Esophagus muscularis mucosa (tissue), 4 donors: Measurements from ENCODE around the gene UNC45B. TPM values are rescaled to one million over a fixed set of nuclear protein-coding genes. Genes with fewer than 3 reads are reported as not detected.

Experiments
- DNase-seq: peaks from one replicate; pipeline ENCODE4 v3.0.0-alpha.2; 2017; ENCODE audit errors: extremely low spot score
- H3K27ac ChIP-seq, 4 donors: fragments of 200-600 bp; sonication (generic); replicated peaks in 1 of 4; 1 replicate in 3 of 4; 2 replicates in 1 of 4; pipeline ENCODE4 v1.5.1; 2016 to 2019; ENCODE audit warnings: mild to moderate bottlenecking in 1 of 4
- H3K27me3 ChIP-seq, 4 donors: fragments of 200-600 bp; sonication (generic); one replicate each; pipeline versions ENCODE4 v1.5.1 to v1.6.0; 2016 to 2019
- H3K36me3 ChIP-seq, 4 donors: fragments of 200-600 bp; sonication (generic); one replicate each; pipeline ENCODE4 v1.5.1; 2016 to 2019
- H3K4me1 ChIP-seq, 4 donors: fragments of 200-600 bp; sonication (generic); one replicate each; pipeline ENCODE4 v1.5.1; 2016 to 2019
- H3K4me3 ChIP-seq, 4 donors: fragments of 200-600 bp; sonication (generic); 1 replicate in 2 of 4; 2 replicates in 2 of 4; pipeline ENCODE4 v1.5.1; 2016 to 2019; ENCODE audit warnings: mild to moderate bottlenecking in 4 of 4, moderate library complexity in 1 of 4
- H3K9me3 ChIP-seq, 4 donors: fragments of 200-600 bp; sonication (generic); 1 replicate in 3 of 4; 2 replicates in 1 of 4; pipeline ENCODE4 v1.5.1; 2016 to 2019
- CTCF ChIP-seq, 3 experiments: fragments of 200-600 bp in 2 of 3; fragments of 450-650 bp in 1 of 3; sonication (generic) in 2 of 3; IDR thresholded peaks; one replicate each; pipeline ENCODE4 v1.5.1; 2017 to 2019; ENCODE audit warnings: antibody characterized with exemption in 3 of 3, mild to moderate bottlenecking in 2 of 3, moderate library complexity in 1 of 3
- EP300 ChIP-seq: sonication (generic); formaldehyde crosslinking; IDR thresholded peaks from one replicate; pipeline ENCODE4 v1.6.1; 2017; ENCODE audit warnings: antibody characterized with exemption
- POLR2A ChIP-seq: fragments of 450-650 bp; IDR thresholded peaks from one replicate; pipeline ENCODE4 v1.6.1; 2017; ENCODE audit warnings: antibody characterized with exemption, moderate library complexity, mild to moderate bottlenecking, low read depth
- POLR2AphosphoS5 ChIP-seq, 2 donors: sonication (generic); formaldehyde crosslinking; IDR thresholded peaks; one replicate each; pipeline ENCODE4 v1.6.1; 2017; ENCODE audit warnings: antibody characterized with exemption in 2 of 2
- WGBS: methylation state at CpG from one replicate; pipeline ENCODE4 v1.1.5; 2018; 5-methylcytosine and 5-hydroxymethylcytosine counted together
- intact Hi-C: fragments of 100-400 bp; cut with DNase I; formaldehyde crosslinking; loops from one replicate; pipeline ENCODE4 v1.15.1; 2023
- total RNA-seq, 4 donors: library from RNA; depleted of rRNA; stranded (reverse); fragments of >200 nt; gene quantifications; one replicate each; pipeline versions ENCODE4 v1.1.0 to v1.2.1, GENCODE V29; 2016

Gene UNC45B
- total RNA-seq, 4 donors from 2014 or later, result under 0.01 to 0.23 (median 0.06) TPM; not detected in 1

GRCh38 chr17:35167046-35167445, 19.4 kb downstream of the UNC45B start:
- no peaks in the 10 kb centered on the region for H3K4me1 ChIP-seq
- intact Hi-C loops, result no loop called here
- 35% methylated on average over 3 of the region's 3 CpGs for WGBS
- TF ChIP-seq POLR2AphosphoS5 (IDR thresholded peaks at IDR 0.05), result no peak
- no peak for TF ChIP-seq CTCF (IDR thresholded peaks at IDR 0.05)
- no peak for TF ChIP-seq EP300
- no peak for TF ChIP-seq POLR2A
- H3K36me3 ChIP-seq, result peaks cover 0 to 56% (median 0%) of the 10 kb centered on the region in 4 donors
- no peak overlapping the region for H3K27ac ChIP-seq
- no peaks in the 10 kb centered on the region for H3K9me3 ChIP-seq
- DNase-seq, result no peak
- H3K27me3 ChIP-seq, result peaks cover 0 to 19% (median 0%) of the 10 kb centered on the region in 4 donors
- H3K4me3 ChIP-seq, result no peak overlapping the region

DNA sequence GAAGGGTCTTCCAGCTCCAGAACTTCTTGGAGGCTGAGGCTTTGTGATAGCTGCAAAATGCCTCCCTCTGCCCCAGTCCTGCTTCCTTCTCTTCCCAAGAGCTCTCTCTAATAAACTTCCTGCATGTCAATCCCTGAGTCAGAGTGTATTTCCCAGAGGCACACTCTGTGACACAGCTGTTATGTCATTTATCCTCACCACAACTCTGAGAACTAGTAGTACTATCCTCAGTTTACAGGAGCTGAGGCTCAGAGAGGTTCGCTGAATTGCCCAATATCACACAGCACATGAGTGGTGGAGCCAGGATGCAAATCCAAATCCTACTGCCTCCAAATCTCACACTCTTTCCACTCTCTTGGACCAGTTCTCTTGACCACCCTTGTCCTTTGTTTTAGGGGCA, 20.0 kb downstream of the UNC45B start:
- Histone ChIP-seq H3K9me3 (no peaks in the 10 kb centered on the region), H3K4me1 (no peaks in the 10 kb centered on the region), H3K27me3 (peaks cover 0 to 19% (median 0%) of the 10 kb centered on the region in 4 donors), H3K36me3 (peaks cover 0 to 62% (median 0%) of the 10 kb centered on the region in 4 donors), H3K27ac (no peak overlapping the region), H3K4me3 (no peak overlapping the region)
- TF ChIP-seq POLR2A (no peak), POLR2AphosphoS5 (IDR thresholded peaks at IDR 0.05) (no peak), EP300 (no peak), CTCF (IDR thresholded peaks at IDR 0.05) (no peak)
- WGBS, result 88% methylated on average over 1 of the region's 1 CpG
- intact Hi-C loops, result no loop called here
- DNase-seq, result no peak

DNA sequence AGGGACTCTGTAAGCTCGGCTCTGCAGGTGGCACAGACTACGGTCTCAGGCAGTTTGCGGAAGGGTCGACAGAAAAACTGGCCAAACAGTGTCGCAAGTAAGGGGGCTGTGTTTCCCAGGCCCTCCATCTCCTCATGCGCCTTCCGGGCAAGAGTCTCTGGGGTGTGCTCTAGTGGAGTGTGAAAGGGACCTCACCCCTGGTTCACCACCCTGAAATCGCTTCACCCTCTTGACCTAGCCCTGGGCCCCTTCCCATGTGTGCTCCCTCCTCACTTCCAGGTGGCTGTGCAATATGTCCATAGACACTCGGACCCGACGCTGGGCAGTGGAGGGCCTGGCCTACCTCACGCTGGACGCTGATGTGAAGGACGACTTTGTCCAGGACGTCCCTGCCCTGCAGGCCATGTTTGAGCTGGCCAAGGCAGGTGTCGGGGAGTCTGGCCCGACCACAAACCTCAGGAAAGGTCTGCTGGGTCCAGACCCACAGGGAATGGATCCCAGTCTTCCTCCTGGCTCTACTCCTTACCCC, 22.3 kb downstream of the UNC45B start:
- Histone ChIP-seq H3K4me1 (no peaks in the 10 kb centered on the region), H3K4me3 (no peak overlapping the region), H3K9me3 (no peaks in the 10 kb centered on the region), H3K27ac (no peak overlapping the region), H3K36me3 (peaks cover 0 to 59% (median 0%) of the 10 kb centered on the region in 4 donors), H3K27me3 (peaks cover 0 to 18% (median 0%) of the 10 kb centered on the region in 4 donors)
- WGBS, result 83% methylated on average over 7 of the region's 17 CpGs
- no peak for DNase-seq
- intact Hi-C loops, result loop anchor here (5.0 kb wide), 1 partner anchor 367 kb away; the partner anchor contains the start of gene SLFN12L
- TF ChIP-seq POLR2A (no peak), POLR2AphosphoS5 (IDR thresholded peaks at IDR 0.05) (no peak), EP300 (no peak), CTCF (IDR thresholded peaks at IDR 0.05) (no peak)

DNA sequence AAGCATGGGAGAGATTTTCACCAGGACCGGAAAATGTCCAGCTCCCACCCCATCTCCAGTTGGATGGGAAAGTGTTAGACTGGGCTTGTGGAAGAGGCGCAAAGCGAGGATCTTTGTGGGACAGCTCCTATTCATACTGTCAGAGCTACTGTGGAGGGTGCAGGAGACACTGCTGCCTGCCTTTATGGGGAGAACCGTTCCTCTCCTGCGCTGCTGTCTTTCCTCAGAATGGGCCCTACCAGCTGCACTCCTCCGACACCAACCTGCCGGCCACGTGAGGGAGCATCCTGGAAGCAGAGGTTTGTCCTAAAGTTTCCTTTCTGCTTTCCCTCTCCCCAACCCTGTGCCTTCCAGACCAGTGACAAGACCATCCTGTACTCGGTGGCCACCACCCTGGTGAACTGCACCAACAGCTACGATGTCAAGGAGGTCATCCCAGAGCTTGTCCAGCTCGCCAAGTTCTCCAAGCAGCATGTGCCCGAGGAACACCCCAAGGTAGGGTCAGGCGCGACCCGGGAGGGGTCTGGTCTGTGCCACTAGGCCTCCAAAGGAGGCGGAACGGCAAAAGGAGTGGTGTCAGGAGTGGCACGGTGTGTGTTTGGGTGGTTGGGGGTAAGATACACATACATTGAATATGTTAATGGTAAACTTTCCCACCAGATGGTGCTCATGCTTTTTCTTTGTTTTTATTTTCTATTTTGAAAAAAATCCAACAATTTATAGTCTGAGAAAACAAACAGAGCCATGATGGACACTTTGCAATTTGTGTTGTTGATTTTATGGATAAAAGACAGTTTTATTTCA, 23.6 kb downstream of the UNC45B start:
- Histone ChIP-seq H3K27me3 (peaks cover 0 to 15% (median 0%) of the 10 kb centered on the region in 4 donors), H3K4me1 (no peaks in the 10 kb centered on the region), H3K27ac (no peak overlapping the region), H3K4me3 (no peak overlapping the region), H3K9me3 (no peaks in the 10 kb centered on the region), H3K36me3 (peaks cover 0 to 58% (median 0%) of the 10 kb centered on the region in 4 donors)
- TF ChIP-seq CTCF (IDR thresholded peaks at IDR 0.05) (peak in 2 of 3 experiments; percentile 23 to 32), POLR2AphosphoS5 (IDR thresholded peaks at IDR 0.05) (no peak)
- intact Hi-C loops, result loop anchor here (5.0 kb wide), 1 partner anchor 366 kb away; the partner anchor contains the start of gene SLFN12L
- no peak for DNase-seq
- 77% methylated on average over 18 of the region's 18 CpGs for WGBS
